Caco-2 (cell line): ENCODE results near the gene GALNT12. TPM values are rescaled to one million over a fixed set of nuclear protein-coding genes. Genes with fewer than 3 reads are reported as not detected.

Experiments
- BruUV-seq: library from RNA; stranded (reverse); fragments of 400-500 nt; replicated peaks from 2 replicates; lab custom pipeline; 2021; lab: Mats Ljungman, UMichigan
- CTCF ChIA-PET: fragments of 300-600 bp; sonication (Branson Sonifier 250); formaldehyde crosslinking; loops from one replicate; lab custom pipeline; 2022; ENCODE audit warnings: antibody characterized with exemption; lab: Charles Lee
- POLR2A ChIA-PET: fragments of 300-600 bp; sonication (Branson Sonifier 250); formaldehyde crosslinking; loops from one replicate; lab custom pipeline; 2022; ENCODE audit warnings: antibody characterized with exemption; lab: Charles Lee
- DNase-seq, 2 experiments: peaks; one replicate each; pipeline versions ENCODE4 v3.0.0 to v3.0.0-alpha.2; 2020 to 2022
- H3K27me3 ChIP-seq: replicated peaks from 2 replicates; pipeline ENCODE4 v1.6.0; 2011; ENCODE audit warnings: low read length; ENCODE audit not compliant: control insufficient read depth, insufficient read depth
- H3K36me3 ChIP-seq: 2 replicates; pipeline ENCODE4 v1.5.1; 2011; ENCODE audit warnings: low read length; ENCODE audit not compliant: control insufficient read depth, insufficient read depth
- H3K4me1 ChIP-seq: fragments of 250-450 bp; sonication (Bioruptor Pico); 2 replicates; pipeline ENCODE4 v1.5.1; 2020; ENCODE audit warnings: mild to moderate bottlenecking
- H3K4me3 ChIP-seq: 2 replicates; pipeline ENCODE4 v1.5.1; 2011; ENCODE audit warnings: low read depth, mild to moderate bottlenecking, control low read depth, low read length
- H3K9me3 ChIP-seq: fragments of 250-450 bp; sonication (Bioruptor Pico); 2 replicates; pipeline ENCODE4 v1.5.1; 2020; ENCODE audit warnings: mild to moderate bottlenecking, moderate library complexity
- H3K27ac Mint-ChIP-seq: one replicate; pipeline ENCODE4 v1.8.0; 2022; ENCODE audit warnings: mixed read lengths; ENCODE audit not compliant: unreplicated experiment
- H3K27me3 Mint-ChIP-seq: one replicate; pipeline ENCODE4 v1.8.0; 2022; ENCODE audit warnings: mixed read lengths; ENCODE audit not compliant: insufficient read depth, unreplicated experiment
- H3K36me3 Mint-ChIP-seq: one replicate; pipeline ENCODE4 v1.8.0; 2022; ENCODE audit warnings: mild to moderate bottlenecking, mixed read lengths; ENCODE audit not compliant: insufficient read depth, unreplicated experiment
- H3K4me1 Mint-ChIP-seq: one replicate; pipeline ENCODE4 v1.8.0; 2022; ENCODE audit warnings: low read depth, mixed read lengths; ENCODE audit not compliant: unreplicated experiment
- H3K4me3 Mint-ChIP-seq: one replicate; pipeline ENCODE4 v1.8.0; 2022; ENCODE audit warnings: mild to moderate bottlenecking, moderate library complexity, mixed read lengths; ENCODE audit not compliant: unreplicated experiment
- H3K9me3 Mint-ChIP-seq: one replicate; pipeline ENCODE4 v1.8.0; 2022; ENCODE audit warnings: mixed read lengths; ENCODE audit not compliant: unreplicated experiment
- CTCF ChIP-seq, 2 experiments: fragments of 200-600 bp in 1 of 2; IDR thresholded peaks; 1 replicate in 1 of 2; 2 replicates in 1 of 2; pipeline versions ENCODE4 v1.5.1 to v1.8.0; 2011 to 2022; ENCODE audit warnings: antibody characterized with exemption in 1 of 2, control low read depth in 1 of 2, inconsistent platforms in 1 of 2, low read depth in 1 of 2, low read length in 1 of 2, mild to moderate bottlenecking in 1 of 2, moderate library complexity in 1 of 2; ENCODE audit not compliant: insufficient read depth in 1 of 2, severe bottlenecking in 1 of 2, unreplicated experiment in 1 of 2
- intact Hi-C: fragments of 100-400 bp; cut with micrococcal nuclease; formaldehyde crosslinking; loops from one replicate; pipeline ENCODE4 v1.10.0; 2022; ENCODE audit not compliant: unreplicated experiment
- total RNA-seq: library from RNA; stranded (reverse); gene quantifications from 2 replicates; pipeline ENCODE4 v1.2.3, GENCODE V29; 2022

GALNT12 gene
- total RNA-seq, 1 experiment from 2014 or later, result 3.6 TPM

DNA sequence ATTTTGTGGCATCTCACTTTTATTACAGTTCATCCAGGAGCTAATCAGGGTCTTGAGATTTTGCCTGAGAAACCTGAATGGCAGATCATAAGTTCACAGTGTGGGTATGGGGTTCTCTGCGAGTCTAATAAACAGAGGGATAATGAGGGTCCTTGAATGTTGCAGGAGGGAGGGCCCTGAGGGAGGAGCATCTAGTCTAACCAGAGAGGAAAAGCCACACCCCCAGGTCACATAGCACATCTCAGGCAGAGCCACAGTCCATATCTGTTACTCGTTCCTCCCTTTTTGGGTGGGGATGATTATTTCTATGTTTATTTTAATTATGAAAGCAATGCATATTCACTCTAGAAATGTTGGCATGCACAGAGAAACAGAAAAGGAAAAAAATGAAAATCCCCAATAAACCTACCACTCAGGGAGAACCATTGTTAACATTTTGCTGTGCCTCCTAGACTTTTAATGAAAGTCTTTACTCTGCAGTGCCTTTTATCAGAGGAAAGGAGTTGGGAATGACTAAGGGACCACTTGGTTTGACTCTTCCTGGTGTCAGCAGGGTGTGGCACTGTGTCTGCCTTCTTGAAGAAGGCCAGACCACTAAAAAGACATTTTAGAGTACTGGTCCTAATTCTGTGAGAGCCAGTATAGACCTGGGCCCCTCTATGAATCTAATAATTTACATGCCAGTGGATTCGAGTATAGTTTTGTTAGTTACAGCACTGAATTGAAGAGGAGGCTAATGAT lies 2.8 kb downstream of the GALNT12 start:
- intact Hi-C loops, result no loop called here
- Histone ChIP-seq H3K27me3 (no peaks in the 10 kb centered on the region), H3K4me3 (no peak overlapping the region), H3K9me3 (0 out of 2 replicates have a peak, but pooled peaks cover 6% of the 10 kb centered on the region), H3K4me1 (peaks cover 29% of the 10 kb centered on the region), H3K36me3 (no peaks in the 10 kb centered on the region)
- BruUV-seq, result no TSS peak
- peaks cover 13% of the 10 kb centered on the region for H3K9me3 Mint-ChIP-seq
- H3K36me3 Mint-ChIP-seq, result no peaks in the 10 kb centered on the region
- CTCF ChIA-PET, result no interaction called here
- no peak for DNase-seq
- no peaks in the 10 kb centered on the region for H3K27me3 Mint-ChIP-seq
- no peak overlapping the region for H3K27ac Mint-ChIP-seq
- TF ChIP-seq CTCF (IDR thresholded peaks at IDR 0.05; ENCODE audit: insufficient read depth in 1 of 2, low read depth in 1 of 2, low read length in 1 of 2, severe bottlenecking in 1 of 2, unreplicated experiment in 1 of 2), result no peak
- H3K4me3 Mint-ChIP-seq, result no peak overlapping the region
- POLR2A ChIA-PET, result no interaction called here
- H3K4me1 Mint-ChIP-seq, result peaks cover 23% of the 10 kb centered on the region

DNA sequence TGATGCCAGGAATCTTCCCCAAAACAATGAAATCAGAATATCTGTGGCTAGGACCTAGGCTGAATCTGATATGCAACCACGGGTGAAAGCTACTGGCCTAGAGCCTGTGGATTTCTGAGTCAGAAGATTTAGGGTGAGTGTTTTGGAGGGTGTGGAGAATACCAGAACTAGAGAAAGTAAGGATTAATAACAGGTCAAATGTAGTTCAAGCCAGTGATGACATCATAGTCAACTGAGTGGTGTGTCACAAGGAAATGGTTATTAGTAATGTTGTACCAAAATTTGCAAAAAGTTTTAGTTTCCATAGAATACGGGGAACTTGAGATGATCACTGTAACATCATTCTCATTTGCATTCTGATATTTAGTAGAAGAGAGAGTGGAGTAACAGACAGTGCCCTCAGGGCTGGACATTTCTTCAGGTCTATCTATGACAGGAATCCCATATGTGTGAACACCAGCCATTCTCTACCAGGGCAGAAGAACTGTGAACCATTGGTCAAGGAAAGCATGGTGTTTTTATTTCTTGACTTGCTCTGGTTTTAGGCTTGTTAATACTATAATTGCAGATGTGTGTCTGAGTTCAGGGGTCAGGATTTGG lies 3.7 kb downstream of the GALNT12 start:
- H3K4me3 Mint-ChIP-seq, result no peak overlapping the region
- no TSS peak for BruUV-seq
- H3K4me1 ChIP-seq, result peaks cover 21% of the 10 kb centered on the region
- H3K9me3 Mint-ChIP-seq, result peaks cover 13% of the 10 kb centered on the region
- no peaks in the 10 kb centered on the region for H3K36me3 ChIP-seq
- H3K4me3 ChIP-seq, result no peak overlapping the region
- H3K36me3 Mint-ChIP-seq, result no peaks in the 10 kb centered on the region
- intact Hi-C loops, result no loop called here
- no peak for DNase-seq
- no peak overlapping the region for H3K27ac Mint-ChIP-seq
- H3K27me3 Mint-ChIP-seq, result no peaks in the 10 kb centered on the region
- H3K9me3 ChIP-seq, result 0 out of 2 replicates have a peak, but pooled peaks cover 6% of the 10 kb centered on the region
- CTCF ChIA-PET, result no interaction called here
- H3K27me3 ChIP-seq, result no peaks in the 10 kb centered on the region
- H3K4me1 Mint-ChIP-seq, result peaks cover 15% of the 10 kb centered on the region
- TF ChIP-seq CTCF (IDR thresholded peaks at IDR 0.05; ENCODE audit: insufficient read depth in 1 of 2, low read depth in 1 of 2, low read length in 1 of 2, severe bottlenecking in 1 of 2, unreplicated experiment in 1 of 2), result no peak
- POLR2A ChIA-PET, result no interaction called here

DNA sequence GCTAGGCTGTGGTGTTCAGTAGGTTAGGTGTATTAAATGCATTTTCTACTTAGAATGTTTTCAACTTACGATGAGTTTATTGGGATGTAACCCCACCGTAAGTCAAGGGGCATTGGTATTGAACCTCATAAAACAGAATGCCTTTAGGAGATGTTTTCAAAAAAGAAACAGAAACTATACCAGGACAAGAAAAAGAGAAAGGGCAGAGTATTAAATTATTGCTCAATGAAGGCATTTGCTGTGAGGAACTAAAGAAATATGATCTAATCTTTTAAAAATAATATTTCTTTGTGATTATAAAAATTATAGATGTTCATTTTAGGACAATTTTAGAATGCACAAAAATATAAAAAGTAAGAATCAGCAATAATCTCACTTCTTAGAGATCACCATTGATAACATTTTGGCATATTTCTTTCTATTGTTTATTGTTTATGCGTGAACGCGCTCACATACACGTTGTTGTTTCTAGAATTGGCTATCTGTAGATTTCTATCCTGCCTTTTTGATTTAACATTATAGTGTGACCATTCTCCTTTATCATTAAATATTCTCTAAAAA lies 8.0 kb downstream of the GALNT12 start:
- H3K36me3 ChIP-seq, result no peaks in the 10 kb centered on the region
- Mint-ChIP-seq H3K27me3 (no peaks in the 10 kb centered on the region), H3K9me3 (peaks cover 13% of the 10 kb centered on the region), H3K36me3 (no peaks in the 10 kb centered on the region), H3K4me3 (no peak overlapping the region), H3K27ac (no peak overlapping the region), H3K4me1 (no peaks in the 10 kb centered on the region)
- 0 out of 2 replicates have a peak, but pooled peaks cover 6% of the 10 kb centered on the region for H3K9me3 ChIP-seq
- ChIA-PET POLR2A (no interaction called here), CTCF (no interaction called here)
- no peak for DNase-seq
- intact Hi-C loops, result no loop called here
- no TSS peak for BruUV-seq
- H3K4me1 ChIP-seq, result no peaks in the 10 kb centered on the region
- no peaks in the 10 kb centered on the region for H3K27me3 ChIP-seq
- TF ChIP-seq CTCF (IDR thresholded peaks at IDR 0.05; ENCODE audit: insufficient read depth in 1 of 2, low read depth in 1 of 2, low read length in 1 of 2, severe bottlenecking in 1 of 2, unreplicated experiment in 1 of 2), result no peak
- no peak overlapping the region for H3K4me3 ChIP-seq
